H1 (cell line): ENCODE measurements around the gene LDLRAD3. TPM values are rescaled to one million over a fixed set of nuclear protein-coding genes. Genes with fewer than 3 reads are reported as not detected.

Experiments
- HDAC6 ChIP-seq: IDR thresholded peaks from one replicate; pipeline ENCODE4 v1.7.1; 2012; ENCODE audit warnings: low read depth, mild to moderate bottlenecking, inconsistent platforms, low read length, moderate library complexity
- SUZ12 ChIP-seq: fragments of 200-600 bp; sonication (generic); IDR thresholded peaks from 2 replicates; pipeline ENCODE4 v1.6.1; 2012; ENCODE audit warnings: mild to moderate bottlenecking, inconsistent platforms, low read length, moderate library complexity, mixed read lengths
- polyA plus RNA-seq, 7 experiments: library from polyadenylated mRNA; depleted of rRNA in 3 of 7; stranded (reverse) in 5 of 7; unstranded in 2 of 7; fragments of >200 nt in 5 of 7; fragments of 200-250 nt in 2 of 7; gene quantifications; 1 replicate in 5 of 7; 2 replicates in 1 of 7; 4 replicates in 1 of 7; pipeline versions ENCODE4 v1.2.1 to v1.2.3, GENCODE V29; 2011 to 2013; ENCODE audit warnings: missing spikeins in 2 of 7, mixed read lengths in 2 of 7
- total RNA-seq: library from RNA; stranded (reverse); fragmentation: NEBNext Ultra II Directional; extraction: Animal tissue kit (Norgen Biotek cat#: 25700); gene quantifications from 2 replicates; pipeline ENCODE4 v1.2.1, GENCODE V29; 2021

The LDLRAD3 gene
- total and polyA plus RNA-seq, 2 of the 8 experiments (the other 6 are each of a cell fraction or from before 2014, with no cell fraction given): 18.6 to 22.8 TPM

DNA sequence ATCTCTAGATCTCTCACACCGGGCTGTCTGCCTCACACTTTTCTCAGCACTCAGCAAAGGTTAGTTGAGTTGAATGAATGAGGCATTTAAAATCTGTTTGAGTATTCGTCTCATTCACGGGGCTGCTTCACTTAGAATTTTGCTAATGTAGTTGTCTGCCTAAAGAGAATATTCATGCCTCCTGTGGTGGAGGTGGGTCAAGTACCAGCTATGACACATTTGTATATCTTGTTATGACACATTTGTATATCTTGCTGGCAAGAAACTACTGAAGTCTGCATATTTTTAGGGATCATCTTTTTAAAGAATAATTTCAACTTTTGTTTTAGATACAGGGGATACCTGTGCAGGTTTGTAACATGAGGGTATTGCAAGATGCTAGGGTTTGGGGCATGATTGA, 43.1 kb downstream of the LDLRAD3 start (continued):
- TF ChIP-seq SUZ12 (no peak), HDAC6 (no peak)
